ENCODE data around the gene RIC8B.

Gene RIC8B

GRCh38 chr12:106801830-106802533 is 27.5 kb downstream of the RIC8B start:
- no peak for DNase-seq (ENCODE audit: low read depth in 2 of 2)

DNA sequence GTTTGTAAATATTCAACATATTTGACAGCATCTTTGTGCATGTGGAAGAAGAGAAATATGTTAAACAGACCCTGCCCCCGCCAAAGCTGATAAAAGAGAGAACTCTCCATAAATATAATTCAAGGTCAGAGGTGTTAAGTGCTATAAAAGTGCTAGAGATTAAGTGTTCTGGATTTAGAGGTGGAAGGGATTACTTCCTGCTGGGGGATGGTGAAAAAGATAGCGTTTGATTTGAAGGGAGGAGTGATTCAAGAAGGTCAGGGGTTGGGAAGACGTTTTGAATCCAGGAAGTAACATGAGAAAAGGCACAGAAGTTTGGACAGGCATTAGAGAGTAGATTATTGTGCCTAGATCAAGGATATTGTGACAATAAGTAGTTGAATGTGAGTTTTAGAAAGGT is 30.2 kb downstream of the RIC8B start:
- no peak for DNase-seq (ENCODE audit: low read depth in 2 of 2)

GRCh38 chr12:106814714-106815113 is 40.2 kb downstream of the RIC8B start:
- no peak for DNase-seq (ENCODE audit: low read depth in 2 of 2)

DNA sequence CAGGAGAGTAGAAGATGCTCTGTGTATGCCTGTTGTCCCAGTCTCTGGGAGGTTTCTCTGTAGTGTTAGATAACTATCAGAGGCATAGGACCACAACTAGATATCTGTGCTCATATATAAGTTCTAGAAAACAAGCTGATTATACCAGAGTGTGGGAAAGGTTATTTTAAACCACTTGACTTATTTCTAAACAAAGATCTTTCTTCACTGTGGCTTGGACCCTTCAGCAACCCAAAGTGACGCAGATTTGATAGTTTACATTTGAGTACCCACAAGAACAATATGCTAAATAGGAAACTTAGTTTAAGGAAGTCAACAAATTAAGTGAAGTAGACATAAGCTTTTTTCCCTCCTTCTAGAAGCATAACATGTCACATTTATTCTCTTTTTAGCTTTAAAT is 41.3 kb downstream of the RIC8B start:
- no peak for DNase-seq (ENCODE audit: low read depth in 2 of 2)

- no peak for DNase-seq (ENCODE audit: low read depth in 2 of 2)
Observed at GRCh38 chr12:106816231-106816630, 41.7 kb downstream of the RIC8B start.

GRCh38 chr12:106819991-106820390 is 45.5 kb downstream of the RIC8B start:
- DNase-seq (ENCODE audit: low read depth in 2 of 2) = no peak

DNA sequence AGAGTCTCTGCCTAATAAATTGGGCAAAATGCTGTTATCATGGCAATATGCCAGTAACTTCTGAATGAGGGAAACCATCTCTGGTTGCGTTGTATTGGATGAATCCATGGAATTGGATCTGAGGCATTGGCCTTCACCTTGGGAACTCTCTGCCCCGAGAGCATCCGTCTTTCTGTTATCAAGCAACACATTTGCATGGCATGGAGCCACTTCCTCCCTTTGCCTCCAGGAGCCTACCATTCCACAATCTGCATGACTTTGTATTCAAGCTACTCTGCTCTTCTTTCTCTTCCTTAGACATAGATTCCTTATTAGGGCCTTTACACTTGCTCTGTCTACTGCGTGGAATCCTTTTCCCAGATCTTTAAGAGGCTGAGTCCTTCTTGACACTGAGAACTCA is 57.2 kb downstream of the RIC8B start:
- DNase-seq (ENCODE audit: low read depth in 2 of 2) = no peak

DNA sequence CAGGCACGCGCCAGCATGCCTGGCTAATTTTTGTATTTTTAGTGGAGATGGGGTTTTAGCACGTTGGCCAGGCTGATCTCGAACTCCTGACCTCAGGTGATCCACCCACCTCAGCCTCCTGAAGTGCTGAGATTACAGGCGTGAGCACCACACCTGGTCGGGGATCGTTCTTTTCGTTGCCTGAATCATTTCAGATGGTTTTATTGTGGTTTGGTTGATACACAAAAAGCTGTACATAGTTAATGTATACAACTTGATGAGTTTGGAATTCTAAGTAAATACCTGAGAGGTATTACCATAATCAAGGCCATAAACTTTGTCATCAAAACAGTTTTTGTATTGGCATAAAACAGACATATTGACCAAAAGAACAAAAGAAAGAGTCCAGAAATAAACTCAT is 63.3 kb downstream of the RIC8B start:
- no peak for DNase-seq (ENCODE audit: low read depth in 2 of 2)

DNA sequence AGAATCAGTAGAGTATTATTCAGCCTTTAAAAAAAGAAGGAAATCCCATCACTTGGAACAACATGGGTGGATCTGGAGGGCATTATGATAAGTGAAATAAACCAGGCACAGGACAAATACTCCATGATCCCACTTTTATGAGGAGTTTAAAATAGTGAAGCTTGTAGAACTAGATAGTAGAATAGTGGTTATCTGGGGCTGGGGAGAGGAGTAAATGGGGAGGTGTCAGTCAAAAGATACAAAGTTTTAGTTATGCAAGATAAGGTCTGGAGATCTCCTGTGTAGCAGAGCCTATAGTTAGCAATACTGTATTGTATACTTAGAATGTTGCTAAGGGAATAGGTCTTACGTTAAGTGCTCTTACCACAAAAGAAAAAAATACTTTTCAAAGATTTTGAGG is 64.9 kb downstream of the RIC8B start:
- DNase-seq (ENCODE audit: low read depth in 2 of 2) = no peak

DNA sequence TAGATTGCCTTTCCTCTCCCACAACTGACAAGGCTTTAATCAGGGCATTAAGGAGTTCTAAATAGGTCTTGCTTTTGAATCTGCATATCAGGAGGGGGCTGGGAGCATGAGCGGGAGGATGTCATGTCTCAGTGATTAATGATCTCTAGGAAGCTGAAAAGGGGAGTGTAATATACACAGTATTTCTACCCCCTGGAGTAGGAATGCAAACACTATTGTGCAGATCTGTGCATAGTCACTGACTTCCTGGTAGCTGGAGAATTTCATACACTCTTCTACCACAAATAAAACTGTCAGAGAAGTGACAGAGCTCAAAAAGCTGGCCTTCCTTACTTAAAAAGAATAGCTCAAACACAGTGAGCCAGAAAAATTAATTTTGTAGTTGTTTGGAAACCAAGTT is 65.8 kb downstream of the RIC8B start:
- DNase-seq (ENCODE audit: low read depth in 2 of 2) = no peak

GRCh38 chr12:106841510-106842302 is 67.2 kb downstream of the RIC8B start:
- DNase-seq (ENCODE audit: low read depth in 2 of 2) = no peak

DNA sequence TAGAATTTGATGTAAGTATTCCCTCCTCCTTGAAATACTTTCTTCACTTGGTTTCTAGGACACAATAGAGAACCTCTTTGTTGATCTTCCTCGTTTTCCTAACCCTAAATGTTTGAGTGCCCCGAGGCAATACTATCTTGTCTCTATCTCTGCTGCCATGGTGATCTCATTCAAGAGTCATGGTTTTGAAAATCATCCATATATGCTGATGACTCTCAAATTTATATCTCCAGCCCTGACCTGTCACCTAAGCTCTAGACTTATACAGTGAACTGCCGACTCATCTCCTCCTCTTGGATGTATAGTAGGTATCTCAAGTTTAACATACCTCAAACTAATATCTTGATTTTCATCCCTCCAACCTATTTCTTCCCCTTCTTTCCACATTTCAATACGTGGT is 71.4 kb downstream of the RIC8B start:
- DNase-seq (ENCODE audit: low read depth in 2 of 2) = no peak

GRCh38 chr12:106847861-106848260 is 73.4 kb downstream of the RIC8B start:
- DNase-seq (ENCODE audit: low read depth in 2 of 2) = no peak

GRCh38 chr12:106851306-106851705 is 76.8 kb downstream of the RIC8B start:
- DNase-seq (ENCODE audit: low read depth in 2 of 2) = no peak

GRCh38 chr12:106854723-106855122 is 80.2 kb downstream of the RIC8B start:
- no peak for DNase-seq (ENCODE audit: low read depth in 2 of 2)

DNA sequence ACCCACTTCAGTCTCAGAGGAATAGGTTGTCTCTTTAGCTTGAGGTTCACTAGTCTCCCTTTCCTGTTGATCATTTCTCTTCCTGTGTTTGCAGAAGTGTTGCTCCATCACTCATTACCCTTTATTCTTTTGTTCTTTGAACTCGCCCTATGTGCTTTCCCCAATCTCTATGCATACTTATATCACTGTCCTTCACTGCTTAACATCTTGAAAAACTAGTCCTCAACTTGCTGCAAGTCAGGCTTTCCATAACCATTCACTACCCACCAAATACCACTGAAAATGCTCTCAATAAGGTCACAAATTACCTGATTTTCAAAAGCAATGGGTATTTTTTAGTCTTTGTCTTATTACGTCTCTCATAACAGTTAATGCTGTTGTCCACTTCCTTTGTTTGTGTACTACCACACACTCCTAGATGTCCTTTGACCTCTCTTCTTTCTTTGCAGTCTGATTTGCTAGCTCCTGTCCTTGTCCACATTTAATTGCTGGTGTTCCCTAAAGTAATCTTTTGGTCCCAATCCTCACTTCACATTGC is 80.8 kb downstream of the RIC8B start:
- DNase-seq (ENCODE audit: low read depth in 2 of 2) = no peak

DNA sequence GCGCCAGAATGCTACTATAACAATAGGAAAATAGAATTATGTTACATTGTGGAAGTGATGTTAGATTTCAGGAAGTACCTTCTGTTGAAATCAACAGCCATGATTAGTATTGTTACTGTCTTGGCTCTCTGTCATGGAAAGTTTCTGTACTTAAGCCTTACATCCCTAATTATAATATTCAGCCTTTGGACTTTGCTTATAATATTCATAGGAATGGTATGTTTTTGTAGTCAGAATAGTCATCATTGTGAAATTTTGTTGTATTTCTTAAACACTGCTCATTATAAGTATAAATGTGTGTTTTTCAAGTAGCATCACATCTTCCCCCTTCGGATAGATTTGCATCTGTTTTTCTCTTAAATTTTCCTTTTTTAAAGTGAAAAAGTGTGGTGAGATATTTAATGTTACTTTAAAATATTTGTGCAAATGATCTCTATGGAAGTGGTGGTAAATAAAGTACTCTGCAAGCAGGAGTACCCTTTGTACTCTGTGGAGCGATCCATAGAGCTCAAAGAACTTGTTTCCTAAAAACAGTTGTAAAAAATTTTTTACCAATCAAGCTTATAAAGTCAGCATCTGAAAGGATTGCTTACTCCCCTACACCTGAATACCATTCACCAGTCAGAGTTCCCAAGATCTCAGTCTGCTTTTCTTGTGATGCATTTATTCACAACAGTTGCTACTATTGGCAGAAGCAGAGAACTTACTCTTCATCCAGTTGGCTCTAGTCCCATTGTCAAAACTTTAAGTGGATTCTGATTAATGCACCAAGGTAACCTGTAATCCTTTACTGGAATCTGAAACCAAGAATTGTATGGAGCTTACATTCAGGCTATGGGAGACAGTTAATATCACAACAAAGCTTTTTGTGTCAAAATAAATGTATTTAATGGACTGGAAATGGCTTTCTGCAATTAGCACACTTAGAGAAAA is 87.8 kb downstream of the RIC8B start:
- no peak for DNase-seq (ENCODE audit: low read depth in 2 of 2)

- no peak for DNase-seq (ENCODE audit: low read depth in 2 of 2)
Observed at GRCh38 chr12:106863189-106863588, 88.7 kb downstream of the RIC8B start.

DNA sequence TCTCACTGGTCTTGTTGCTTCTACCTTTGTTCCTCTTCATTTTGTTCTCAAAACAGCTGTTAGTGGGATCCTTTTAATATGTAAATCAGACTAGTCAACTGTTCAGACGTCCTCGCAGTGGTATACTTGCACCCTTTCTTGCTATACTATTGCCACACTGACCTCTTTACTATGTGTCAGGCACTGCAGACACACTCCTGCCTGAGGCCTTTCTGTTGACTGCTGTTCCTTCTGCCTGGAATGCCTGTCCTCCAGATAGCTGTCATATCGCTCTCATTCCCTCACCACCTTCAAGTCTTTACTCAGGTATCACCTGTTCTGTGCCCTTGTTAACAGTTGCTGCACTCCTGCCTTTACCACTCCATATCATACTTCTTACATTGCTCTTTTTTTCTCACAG is 91.2 kb downstream of the RIC8B start:
- no peak for DNase-seq (ENCODE audit: low read depth in 2 of 2)

DNA sequence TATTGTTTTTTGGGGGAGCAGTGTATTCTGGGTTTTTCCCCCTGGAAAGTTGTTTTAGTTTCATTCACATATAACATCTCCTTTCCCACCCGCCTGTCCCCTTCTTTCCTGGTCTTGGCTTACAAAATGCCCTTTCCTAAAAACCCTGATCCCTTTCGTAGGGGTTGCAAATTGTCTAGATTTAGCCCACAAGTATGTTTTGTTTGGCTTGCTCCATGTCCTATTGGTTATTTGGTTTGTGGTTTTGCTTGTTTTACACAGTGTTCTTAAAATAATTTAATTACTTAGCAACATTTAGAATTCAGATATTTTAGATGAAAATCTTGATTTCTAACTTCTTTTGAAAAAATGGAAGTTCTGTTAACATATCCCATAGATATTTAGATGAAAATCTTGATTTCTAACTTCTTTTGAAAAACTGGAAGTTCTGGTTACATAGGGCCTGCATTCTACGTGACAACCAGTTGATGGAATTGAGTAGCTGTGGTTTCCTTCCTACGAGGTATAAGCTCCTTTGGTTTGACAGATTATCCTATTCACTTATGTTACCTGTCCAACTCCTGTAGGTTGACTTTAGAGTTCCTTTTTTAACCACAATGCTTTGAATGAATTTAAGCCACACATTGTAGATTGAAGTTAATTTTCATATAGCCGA is 92.1 kb downstream of the RIC8B start:
- DNase-seq (ENCODE audit: low read depth in 2 of 2) = no peak

GRCh38 chr12:106867651-106868050 is 93.2 kb downstream of the RIC8B start:
- DNase-seq (ENCODE audit: low read depth in 2 of 2) = no peak
